NCI-H524 treated with DMSO at 0.1 percent for 48 hours (cell line): Measurements from ENCODE around the gene DNAH10.

Experiments used
- DNase-seq: peaks from one replicate; lab custom pipeline; 2025; lab: John Stamatoyannopoulos, UW

The DNAH10 gene

DNA sequence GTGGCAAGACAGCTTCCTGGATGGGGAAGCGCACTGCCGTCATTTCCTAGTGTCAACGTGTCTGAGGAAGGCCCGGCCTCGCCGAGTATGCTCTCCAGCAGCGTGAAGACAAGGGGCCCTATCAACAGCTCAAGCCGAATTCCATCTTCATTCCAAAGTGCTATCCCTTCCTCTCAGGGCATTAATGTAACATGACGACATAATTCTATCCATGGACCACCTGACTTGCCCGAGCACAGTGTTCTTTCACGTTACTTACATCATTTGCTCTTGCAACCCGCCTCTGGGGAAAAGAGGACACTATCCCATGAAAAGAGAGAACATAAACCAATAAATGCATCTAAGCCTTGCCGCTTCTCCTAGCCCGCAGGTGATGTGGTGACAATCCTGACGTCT, 187.7 kb downstream of the DNAH10 start:
- no peak for DNase-seq

- DNase-seq: no peak
These were observed 188.6 kb downstream of the DNAH10 start for GRCh38 chr12:123950476-123951349.

- no peak for DNase-seq
These were observed 189.4 kb downstream of the DNAH10 start for GRCh38 chr12:123951467-123951866.

DNA sequence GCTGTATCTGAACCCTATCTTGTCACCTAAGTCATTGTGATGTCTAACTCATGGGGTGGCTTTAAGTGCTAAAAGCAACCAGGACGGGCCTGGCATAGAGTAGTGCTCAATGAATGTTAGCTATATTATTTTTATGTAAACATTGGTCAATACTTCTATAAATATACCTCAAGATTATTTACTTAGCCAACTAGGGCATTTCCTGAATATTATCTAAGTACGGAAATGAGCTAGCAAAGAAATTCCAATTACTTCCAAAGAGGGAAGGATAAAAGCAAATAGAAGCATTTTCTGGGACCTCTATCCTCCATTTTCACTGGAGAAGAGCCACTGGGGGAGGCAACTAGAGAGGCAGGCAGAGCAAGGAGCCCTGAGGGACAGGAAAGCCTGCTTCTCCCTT, 189.9 kb downstream of the DNAH10 start:
- DNase-seq: no peak

GRCh38 chr12:123954647-123955350, 192.7 kb downstream of the DNAH10 start:
- no peak for DNase-seq

GRCh38 chr12:123956249-123956648, 194.1 kb downstream of the DNAH10 start:
- DNase-seq: no peak

DNA sequence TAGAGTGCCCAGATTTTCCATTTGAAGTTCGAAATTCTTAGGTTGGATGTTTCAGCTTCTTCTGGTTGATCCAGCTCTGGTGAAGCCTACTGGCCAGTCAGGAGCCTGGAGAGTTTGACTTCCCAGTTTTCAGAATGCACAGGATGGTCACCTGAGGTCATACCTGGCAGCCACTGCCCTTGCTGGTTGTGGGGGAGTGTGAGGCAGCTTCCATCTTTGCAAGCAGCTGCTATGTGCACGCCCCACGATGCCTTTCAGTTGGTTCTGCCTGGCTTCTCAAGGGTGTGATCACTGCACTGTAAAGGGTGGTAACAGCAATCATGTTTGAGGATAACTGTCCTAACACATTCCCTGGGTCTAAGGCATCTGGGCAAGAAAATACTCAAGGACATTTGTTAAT, 195.1 kb downstream of the DNAH10 start:
- no peak for DNase-seq

DNA sequence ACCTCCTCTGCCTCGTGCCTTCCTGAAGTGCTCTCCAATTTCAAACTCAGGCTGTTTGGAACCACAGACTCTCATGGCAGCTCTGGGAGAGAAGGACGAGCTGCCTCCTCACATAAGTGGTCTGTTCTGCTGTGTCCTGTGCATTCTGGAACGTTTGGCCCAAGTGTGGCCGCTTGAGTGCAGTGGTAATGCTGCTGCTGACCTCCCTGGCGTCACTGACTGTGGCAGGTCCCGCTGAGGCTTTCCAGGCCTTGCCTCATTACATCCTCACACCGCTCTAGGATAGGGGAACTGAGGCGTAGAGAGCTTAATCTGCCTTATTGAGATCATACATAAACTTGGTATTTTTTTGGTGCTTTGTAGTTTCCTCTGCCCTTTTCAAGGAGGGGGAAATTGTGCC, 196.4 kb downstream of the DNAH10 start:
- DNase-seq: no peak

DNA sequence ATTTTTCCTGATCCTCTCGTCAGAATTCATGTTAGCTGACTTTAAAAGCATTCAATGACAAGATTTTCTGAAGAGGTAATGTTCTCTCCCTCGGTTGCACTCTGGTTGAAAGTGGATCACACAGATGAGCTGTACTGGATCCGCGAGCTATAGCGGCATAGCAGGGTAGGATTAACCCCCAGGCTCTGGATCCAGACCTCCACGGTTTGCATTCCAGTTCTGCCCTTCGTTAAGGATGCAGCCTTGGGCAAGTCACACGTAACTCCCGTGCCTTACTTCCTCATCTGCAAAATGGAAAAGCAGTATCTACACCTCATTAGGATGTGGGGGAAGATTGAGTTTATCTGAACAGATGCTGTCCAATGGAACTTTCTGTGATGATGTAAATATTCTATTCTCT, 196.8 kb downstream of the DNAH10 start:
- no peak for DNase-seq

DNA sequence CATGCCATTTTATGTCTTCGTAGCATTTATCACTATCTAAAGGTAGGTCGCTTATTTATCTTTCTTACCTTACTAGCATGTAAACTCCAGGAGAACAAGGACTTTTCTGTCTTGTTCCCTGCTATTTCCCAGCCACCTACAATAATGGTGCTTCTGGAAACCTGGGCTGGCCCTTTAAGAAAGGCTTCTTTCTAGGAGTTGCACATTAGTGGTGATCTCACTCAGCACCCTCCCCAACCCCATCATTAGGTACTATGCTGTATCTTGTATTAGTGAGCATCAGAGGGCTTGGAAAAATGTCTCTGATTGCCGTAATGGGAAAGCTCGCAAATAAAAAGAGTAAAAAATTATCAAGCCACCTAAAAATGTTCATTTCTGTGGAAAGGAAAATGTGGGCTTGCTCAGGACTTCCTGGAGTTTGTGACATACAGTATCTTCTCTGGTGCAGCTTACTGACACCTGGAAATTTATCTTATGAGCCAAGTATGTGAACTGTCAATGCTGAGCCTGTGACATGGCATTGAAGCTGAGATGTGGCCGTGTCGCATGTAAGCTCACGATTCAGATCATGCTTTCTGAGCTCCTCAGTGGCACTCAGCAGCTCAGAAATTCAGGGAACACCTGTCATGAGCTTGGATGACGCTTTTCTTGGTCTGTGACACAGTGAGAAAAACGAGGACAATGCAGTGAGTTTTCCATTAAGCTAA, 198.1 kb downstream of the DNAH10 start:
- no peak for DNase-seq

- DNase-seq: no peak
These were observed 198.8 kb downstream of the DNAH10 start for GRCh38 chr12:123960856-123961255.

GRCh38 chr12:123961585-123962345, 199.7 kb downstream of the DNAH10 start:
- DNase-seq: no peak

DNA sequence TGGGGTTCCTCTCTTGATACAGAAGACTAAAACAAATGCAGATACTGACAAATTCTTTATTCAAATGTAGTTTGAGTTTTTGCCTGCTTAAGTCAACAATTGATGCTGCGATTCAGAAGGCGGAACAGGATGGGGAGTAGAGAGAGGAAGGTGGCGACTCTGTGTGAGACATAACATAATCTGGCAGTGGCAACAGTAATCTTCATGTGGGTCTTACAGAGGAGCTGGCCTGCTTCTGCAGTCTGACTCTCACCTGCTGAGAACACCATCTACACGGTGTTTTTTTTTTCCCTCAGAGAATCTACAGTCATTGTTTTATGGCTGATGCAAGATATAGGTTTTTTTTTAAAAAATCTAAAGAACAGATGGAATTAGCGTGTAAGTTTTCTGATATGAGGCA, 200.4 kb downstream of the DNAH10 start:
- no peak for DNase-seq

DNA sequence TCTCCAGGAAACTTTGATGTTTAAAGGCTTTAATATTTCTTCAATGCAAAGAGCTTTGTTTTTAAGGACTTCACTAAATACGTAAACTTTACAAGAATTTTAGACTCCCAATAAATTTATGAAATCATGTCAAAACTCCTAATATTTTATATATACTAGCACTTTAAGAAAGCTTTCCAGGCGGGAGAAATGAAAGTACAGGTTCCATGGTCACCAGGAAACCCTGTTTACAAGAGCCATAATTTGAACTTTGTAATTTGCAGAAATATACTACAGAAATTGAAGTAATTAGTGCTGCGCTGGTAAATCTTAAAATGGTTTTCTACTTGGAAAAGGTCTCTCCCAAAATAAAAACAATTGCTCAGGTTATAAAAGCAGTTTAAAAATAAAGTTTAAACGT, 201.7 kb downstream of the DNAH10 start:
- no peak for DNase-seq

GRCh38 chr12:123965382-123965781, 203.3 kb downstream of the DNAH10 start:
- no peak for DNase-seq

- DNase-seq: no peak
These were observed 204.5 kb downstream of the DNAH10 start for GRCh38 chr12:123966596-123966995.

DNA sequence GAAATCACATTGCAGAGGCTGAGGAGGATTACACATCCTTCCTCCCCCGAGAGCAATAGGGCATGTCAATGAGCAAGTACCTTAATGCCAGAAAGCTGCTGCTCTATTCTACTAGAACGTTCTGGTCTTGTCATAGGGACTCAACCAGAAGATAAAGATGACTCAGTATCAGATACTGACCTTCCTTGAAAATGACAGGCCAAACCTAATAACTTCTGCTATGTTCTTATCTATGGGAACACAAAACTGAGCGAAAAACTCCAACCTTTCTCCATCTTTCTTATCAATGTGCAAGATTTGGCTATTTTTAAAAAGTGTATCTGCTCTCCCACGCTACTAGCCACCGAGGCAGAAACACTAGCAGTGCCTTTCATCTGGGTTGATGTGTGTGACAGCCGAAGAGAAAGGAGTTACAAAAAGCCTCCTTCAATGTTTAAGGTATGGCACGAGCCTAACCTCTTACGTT, 205.1 kb downstream of the DNAH10 start:
- no peak for DNase-seq

DNA sequence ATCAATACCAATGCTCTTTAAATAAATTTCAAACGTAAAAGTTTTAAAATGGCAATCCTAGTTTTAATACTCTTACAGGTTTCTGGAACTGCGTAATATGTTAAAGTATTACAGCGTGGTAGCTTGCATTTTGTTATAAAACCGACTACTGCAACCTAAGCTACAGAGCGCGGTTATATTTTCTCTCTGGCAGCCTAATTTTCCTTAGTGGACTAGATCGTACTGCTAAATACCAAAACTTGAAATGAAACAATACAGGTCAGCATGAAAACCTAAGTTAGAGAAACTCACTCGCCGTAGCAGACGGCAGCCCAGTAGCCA, 209.3 kb downstream of the DNAH10 start:
- DNase-seq: no peak

DNA sequence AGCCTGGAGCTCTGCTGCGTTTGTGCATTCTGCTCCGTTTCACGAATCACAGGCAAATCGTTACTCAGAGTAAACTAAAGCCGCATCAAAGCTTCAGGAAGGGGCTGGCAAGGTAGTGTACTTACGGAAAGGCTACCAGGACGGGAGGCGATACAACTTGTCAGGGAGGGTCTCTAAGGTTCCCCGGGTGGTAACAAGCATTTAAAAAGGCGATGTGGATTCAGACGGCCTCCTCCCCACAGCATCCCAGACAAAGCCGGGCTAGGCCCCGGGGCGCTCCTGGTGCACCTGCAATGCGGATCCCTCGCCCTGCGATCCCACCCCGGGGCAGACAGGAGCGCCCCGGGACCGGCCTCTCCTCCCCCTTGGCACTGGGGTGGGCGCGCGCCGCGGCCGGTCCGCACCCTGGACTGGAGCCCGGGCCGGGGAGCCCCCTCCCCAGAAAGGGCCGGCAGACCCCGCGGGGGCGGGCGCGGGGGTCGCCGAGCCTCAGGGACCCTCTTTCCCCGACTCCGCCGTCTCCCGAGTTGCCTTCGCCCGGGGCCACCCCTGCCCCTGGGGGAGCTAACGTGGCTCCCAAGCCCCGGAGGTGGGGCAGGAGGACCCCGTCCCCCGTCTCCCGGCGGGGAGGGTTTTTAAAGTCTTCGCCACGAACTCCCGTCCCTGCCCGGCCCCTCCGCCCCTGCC, 209.8 kb downstream of the DNAH10 start:
- no peak for DNase-seq

- peak; percentile 14 for DNase-seq
These were observed 210.6 kb downstream of the DNAH10 start, which contains the start of the genes CCDC92 and ZNF664 for GRCh38 chr12:123972457-123973401. CCDC92 (minus strand) TSS chr12:123972831; CDS start chr12:123944305, 28,526 bp downstream. ZNF664 (plus strand) TSS chr12:123973215; CDS start chr12:124012145, 38,930 bp downstream.
